OCI-LY3 (cell line): ENCODE measurements around the gene TSPYL6.

Source experiments
- CTCF ChIP-seq: fragments of 200-600, 300-600 bp; sonication (generic); IDR thresholded peaks from 2 replicates; pipeline ENCODE4 v1.5.1; 2014; ENCODE audit warnings: antibody characterized with exemption, low read length, low read depth
- EZH2phosphoT487 ChIP-seq: fragments of 200-600 bp; shearing (Covaris generic); IDR thresholded peaks from 2 replicates; pipeline ENCODE4 v1.6.1; 2018; ENCODE audit warnings: antibody characterized with exemption, mixed run types, low read depth

GRCh38 chr2:54261537-54261936, 5.5 kb upstream of the TSPYL6 start:
- TF ChIP-seq CTCF (no peak), EZH2phosphoT487 (no peak)
